HG02798 (cell line): ENCODE measurements around the gene CERS5.
"Not testable (repeated sequence)": the region's sequence is repeated elsewhere in the genome, so short reads cannot be mapped to it uniquely, and the experiment has no call there.

Experiments
- ATAC-seq: cut with Tn5 transposase; IDR thresholded peaks from one replicate; pipeline ENCODE4 v1.9.1; 2021; ENCODE audit warnings: mild to moderate bottlenecking; ENCODE audit not compliant: unreplicated experiment, poor library complexity

Gene CERS5

DNA sequence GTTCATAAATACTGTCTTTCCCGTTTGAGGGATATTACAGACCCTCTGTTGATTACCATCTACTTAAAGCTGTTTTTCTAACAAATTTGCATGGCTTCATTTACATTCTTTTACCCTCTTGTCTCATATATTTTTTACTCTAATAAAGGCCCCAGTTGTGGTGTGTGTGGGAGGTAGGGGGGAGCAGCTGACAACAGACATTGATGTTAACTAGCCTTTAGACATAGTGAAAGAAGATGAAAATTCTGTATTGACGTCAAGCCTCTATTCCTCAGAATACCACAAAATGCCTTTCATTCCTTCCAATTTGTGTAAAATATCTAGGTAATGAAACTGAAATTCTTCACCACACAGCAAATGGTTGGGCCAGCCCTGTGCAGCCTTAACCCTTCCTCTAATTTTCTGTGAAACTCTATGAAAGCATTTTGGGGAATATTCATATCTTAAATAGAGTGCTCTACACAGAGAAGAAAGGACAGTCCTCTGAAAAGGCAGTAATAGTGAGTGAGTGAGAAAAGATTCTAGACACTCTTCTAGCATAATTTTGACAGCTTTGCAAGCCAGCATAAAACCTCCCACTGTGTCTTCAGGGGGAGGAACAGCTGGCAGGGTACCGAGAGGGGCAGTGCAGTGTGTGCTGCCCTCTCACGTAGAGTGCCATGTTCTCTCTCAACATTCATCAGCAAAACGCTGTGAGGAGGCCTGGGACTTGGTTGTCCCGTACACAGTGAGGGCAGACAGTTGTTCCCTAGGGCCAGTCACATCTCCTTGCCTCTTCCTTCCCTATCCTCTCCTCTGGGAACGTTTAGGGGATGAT lies 20.1 kb upstream of the CERS5 start:
- ATAC-seq = peak; percentile 54

- no peak for ATAC-seq
Measured at GRCh38 chr12:50186681-50187080, 19.5 kb upstream of the CERS5 start.

DNA sequence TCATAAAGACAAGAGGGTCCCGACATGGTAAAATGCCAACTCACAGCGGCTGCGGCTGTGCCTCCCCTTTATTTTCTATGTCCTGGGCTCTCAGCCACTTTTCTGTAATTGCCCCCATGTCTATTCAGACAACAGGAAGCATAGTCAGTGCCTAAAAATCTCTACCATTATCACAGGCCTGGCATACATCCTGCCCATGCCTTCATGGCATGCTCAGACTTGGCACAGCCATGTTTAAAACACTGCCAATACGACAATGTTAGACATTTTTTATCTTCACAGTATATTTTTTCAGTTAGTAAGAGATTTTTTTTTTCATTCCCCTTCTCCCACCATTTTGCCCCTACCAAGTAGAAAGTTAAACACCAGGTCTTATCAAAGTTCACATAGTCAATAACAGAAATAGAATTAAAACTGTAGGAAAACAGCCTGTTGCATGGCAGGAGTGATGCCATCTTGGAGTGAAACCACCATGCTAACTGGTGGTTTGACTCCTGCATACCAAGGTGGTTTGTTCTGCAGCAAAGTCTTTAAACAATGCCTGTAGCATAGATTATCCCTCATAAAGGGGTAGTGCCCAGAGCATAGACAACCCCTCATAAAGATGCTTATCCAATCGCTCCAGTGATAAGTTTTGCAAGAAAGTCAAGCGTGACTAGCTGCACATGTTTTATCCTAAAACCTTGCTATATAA lies 18.9 kb upstream of the CERS5 start:
- no peak for ATAC-seq

DNA sequence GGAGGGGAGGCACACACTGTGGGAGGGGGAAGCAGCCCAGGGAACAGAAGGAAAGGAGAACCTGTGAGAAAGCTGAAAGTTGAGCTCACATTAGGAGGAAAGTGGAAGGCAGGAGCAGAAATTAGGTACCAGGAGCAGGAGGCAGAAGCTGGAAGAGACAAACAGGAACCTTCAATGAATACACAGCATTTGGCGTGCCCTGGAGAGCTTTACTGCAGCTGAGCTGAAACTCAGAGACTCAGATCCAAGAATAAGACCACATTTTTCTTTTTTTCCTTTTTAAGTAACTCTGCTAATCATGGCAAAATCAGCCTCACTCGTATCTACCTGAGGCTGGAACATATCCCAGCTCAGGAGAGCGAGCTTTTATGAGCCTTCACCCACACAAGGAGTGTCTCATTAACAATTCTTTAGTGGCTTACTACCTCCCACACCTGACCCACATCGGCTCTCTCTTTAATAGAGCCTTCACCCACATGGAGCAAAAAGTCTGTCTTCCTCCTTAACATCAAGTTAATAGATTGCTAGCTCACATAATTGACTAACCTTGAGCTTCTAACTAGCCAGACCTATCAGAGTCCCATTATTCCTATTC lies 18.2 kb upstream of the CERS5 start:
- no peak for ATAC-seq

GRCh38 chr12:50184261-50184660 lies 17.1 kb upstream of the CERS5 start:
- ATAC-seq = no peak

- no peak for ATAC-seq
Measured at GRCh38 chr12:50182461-50182860, 15.3 kb upstream of the CERS5 start.

- ATAC-seq = no peak
Measured at GRCh38 chr12:50181691-50182090, 14.5 kb upstream of the CERS5 start.

DNA sequence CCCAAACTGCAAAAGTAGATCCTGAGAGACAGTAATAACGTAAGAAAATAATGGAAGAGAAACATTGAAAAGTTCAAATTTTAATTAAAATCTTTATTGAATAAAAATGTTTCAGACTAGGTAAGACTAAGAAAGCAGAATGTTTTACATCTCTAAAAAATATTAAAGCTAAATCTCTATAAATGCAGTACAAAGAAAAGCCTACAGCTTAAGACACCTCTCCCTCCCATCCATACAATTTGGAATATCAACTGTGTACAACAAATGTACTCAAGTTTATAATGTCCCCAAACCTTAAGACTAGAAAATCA lies 8.5 kb upstream of the CERS5 start:
- no peak for ATAC-seq

- no peak for ATAC-seq
Measured at GRCh38 chr12:50174971-50175715, 8.0 kb upstream of the CERS5 start.

DNA sequence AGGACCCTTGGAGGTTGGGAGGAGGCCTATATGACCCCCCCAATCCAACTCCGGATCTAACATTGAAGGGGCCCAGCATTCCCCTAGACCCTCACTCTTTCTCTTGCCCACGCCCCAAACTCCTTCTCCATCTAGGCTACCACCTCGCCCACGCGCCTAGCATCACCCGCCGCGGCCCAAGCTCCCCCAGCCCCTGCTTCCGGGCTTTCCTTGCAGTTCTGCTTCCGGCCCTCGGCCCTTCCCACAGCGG lies 445 bp downstream of the CERS5 start:
- peak; percentile 27 for ATAC-seq

- no peak for ATAC-seq
Measured at GRCh38 chr12:50164963-50165362, 2.2 kb downstream of the CERS5 start.

GRCh38 chr12:50162230-50162629 lies 4.9 kb downstream of the CERS5 start:
- no peak for ATAC-seq

GRCh38 chr12:50160643-50161042 lies 6.5 kb downstream of the CERS5 start:
- ATAC-seq = no peak

- ATAC-seq = no peak
Measured at GRCh38 chr12:50157259-50157658, 9.9 kb downstream of the CERS5 start.

DNA sequence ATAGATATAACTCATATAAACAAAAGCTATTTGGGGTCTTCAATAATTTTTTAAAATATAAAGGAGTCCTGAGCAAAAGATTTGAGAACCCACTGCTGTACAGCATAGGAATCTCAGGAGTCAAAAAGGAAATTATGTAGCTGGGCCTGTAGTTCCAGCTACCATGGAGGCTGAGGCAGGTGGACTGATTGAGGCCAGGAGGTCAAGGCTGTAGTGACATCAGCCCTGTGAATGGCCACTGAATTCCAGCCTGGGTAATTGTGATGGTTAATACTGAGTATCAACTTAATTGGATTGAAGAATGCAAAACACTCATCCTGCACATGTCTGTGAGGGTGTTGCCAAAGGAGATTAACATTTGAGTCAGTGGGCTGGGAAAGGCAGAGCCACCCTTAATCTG lies 10.5 kb downstream of the CERS5 start:
- ATAC-seq = no peak

DNA sequence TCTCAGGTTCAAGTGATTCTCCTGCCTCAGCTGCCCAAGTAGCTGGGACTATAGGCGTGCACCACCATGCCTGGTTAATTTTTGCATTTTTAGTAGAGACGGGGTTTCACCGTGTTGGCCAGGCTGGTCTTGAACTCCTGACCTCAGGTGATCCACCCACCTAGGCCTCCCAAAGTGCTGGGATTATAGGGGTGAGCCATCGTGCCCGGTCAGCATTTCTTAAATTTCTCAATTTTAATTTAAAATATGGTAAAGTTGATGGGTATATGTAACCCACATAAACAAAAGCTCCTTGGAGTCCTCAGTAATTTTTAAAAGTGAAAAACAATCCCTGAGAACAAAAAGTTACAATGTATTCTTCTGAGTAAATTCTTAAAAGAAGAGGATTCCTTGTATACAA lies 12.2 kb downstream of the CERS5 start:
- ATAC-seq = not testable (repeated sequence)

DNA sequence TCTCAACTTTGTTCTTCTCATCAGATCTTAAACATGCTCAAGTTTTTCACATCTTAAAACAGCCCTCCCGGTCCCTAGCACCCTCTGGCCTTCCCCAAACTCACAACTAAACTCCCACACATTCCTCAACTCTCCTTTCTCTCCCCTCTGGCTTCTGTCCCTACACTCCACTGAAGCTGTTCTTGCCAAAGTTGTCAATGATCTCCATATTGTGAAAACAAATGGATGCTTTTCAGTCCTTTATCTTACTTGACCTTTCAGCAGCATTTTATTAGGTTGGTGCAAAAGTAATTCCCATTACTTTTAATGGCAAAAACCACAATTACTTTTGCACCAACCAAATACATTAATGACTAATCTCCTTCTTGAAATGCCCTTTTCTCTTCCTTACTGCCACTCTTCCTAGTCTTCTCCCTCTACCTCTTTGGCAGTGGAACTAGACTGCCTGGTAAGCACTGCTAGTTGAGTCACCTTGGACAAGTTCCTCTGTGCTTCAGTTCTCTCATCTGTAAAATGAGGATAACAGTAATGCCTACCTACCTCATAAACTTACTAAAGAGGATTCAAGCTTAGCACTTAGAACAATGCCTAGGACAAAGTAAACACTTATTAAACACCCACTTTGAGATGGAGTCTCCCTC lies 16.0 kb downstream of the CERS5 start:
- no peak for ATAC-seq

GRCh38 chr12:50149311-50149710 lies 17.9 kb downstream of the CERS5 start:
- no peak for ATAC-seq

DNA sequence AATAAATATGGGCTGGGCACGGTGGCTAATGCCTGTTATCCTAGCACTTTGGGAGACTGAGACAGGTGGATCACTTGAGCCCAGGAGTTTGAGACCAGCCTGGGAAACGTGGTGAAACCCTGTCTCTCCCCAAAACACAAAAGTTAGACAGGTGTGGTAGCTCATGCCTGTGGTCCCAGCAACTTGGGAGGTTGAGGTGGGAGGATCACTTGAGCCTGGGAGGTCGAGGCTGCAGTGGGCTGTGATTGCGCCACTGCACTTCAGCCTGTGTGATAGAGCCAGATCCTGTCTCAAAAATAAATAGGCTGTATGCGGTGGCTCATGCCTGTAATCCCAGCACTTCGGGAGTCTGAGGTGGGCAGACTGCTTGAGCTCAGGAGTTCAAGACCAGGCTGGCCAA lies 19.2 kb downstream of the CERS5 start:
- not testable (repeated sequence) for ATAC-seq

DNA sequence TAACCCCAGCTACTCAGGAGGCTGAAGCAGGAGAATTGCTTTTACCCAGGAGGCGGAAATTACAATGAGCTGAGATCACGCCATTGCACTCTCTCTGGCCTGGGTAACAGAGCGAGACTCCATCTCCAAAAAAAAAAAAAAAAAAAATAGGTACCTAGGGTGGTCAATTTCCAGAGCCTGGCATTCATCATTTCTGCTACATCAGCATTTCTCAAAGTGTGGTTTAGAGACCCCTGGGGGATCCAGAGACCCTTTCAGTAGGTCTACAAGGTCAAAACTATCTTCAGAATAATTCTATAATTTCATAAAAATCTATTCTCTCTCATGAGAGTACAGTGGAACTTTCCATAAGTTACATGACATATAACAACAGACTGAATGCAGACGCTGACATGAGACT lies 19.9 kb downstream of the CERS5 start:
- no peak for ATAC-seq

DNA sequence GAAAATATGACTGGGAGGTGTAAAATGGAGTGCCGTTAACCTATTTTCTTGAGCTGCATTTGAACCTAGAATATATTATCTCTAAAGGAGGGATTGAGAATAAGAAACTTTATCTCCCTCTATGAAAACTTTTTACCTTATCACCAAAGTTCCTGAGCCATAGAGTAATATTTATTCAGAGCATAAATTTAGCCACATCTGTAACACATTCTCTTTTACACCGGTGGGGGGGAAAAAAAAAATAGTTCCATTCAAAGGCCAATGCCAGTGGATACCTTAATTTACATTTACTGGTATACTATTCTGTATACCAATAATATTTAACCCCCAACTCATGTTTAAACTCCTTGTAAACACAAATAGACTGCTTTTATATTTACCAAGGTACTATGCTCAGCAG lies 21.7 kb downstream of the CERS5 start:
- ATAC-seq = no peak
